LNCaP clone FGC (cell line): ENCODE data around the gene XPO4.

Experiments used
- DNase-seq: peaks from one replicate; pipeline ENCODE4 v3.0.0-alpha.2; 2011; ENCODE audit warnings: low read depth
- H3K4me3 ChIP-seq: 2 replicates; pipeline ENCODE4 v1.5.1; 2011; ENCODE audit warnings: mild to moderate bottlenecking, low read depth, low read length, control low read depth
- TF ChIP-seq, protein P1 (sequence below): IDR thresholded peaks from 2 replicates; pipeline ENCODE4 v1.5.1; 2012; ENCODE audit warnings: mild to moderate bottlenecking; ENCODE audit not compliant: control insufficient read depth, insufficient read depth; ENCODE audit errors: extremely low read depth

The XPO4 gene

DNA sequence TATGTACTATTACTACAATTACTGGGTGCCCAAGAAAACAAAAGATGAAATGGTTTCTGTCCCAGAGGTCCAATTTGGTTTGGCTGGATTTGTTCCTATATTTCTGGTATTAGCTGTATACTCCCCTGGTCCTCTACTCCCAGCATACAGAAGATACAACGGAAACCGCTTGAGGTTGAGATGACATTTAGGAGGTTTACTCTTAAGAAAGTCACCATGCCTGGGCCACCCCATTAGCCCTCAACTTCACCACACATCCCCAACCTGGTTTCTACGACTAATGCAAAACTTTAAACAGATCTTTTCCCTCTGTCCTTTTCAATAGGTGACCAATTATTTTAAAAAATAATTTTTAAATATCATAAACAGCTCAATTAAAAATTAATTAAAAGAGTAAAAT, 82.8 kb downstream of the XPO4 start:
- TF ChIP-seq, protein P1, sequence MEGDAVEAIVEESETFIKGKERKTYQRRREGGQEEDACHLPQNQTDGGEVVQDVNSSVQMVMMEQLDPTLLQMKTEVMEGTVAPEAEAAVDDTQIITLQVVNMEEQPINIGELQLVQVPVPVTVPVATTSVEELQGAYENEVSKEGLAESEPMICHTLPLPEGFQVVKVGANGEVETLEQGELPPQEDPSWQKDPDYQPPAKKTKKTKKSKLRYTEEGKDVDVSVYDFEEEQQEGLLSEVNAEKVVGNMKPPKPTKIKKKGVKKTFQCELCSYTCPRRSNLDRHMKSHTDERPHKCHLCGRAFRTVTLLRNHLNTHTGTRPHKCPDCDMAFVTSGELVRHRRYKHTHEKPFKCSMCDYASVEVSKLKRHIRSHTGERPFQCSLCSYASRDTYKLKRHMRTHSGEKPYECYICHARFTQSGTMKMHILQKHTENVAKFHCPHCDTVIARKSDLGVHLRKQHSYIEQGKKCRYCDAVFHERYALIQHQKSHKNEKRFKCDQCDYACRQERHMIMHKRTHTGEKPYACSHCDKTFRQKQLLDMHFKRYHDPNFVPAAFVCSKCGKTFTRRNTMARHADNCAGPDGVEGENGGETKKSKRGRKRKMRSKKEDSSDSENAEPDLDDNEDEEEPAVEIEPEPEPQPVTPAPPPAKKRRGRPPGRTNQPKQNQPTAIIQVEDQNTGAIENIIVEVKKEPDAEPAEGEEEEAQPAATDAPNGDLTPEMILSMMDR: no peak
- DNase-seq: no peak
- no peak overlapping the region for H3K4me3 ChIP-seq

DNA sequence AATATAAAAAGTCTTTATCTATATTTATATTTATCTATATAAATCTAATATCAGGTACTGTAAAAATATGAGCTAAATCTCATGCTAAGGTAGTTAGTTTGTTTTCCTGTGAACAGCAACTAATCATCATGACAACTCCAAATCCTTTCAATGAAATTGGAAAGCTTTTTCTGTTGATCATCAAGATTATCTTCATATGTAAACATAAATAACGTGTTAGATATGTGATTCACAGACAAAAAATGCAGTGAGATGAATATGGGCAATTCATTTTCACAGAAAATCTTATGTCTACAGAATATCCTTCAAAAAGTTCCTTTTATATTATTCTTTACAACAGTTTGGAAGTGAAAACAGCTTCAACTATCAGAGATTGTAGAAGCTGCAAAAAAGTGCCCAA, 87.1 kb downstream of the XPO4 start:
- H3K4me3 ChIP-seq: no peak overlapping the region
- DNase-seq: no peak
- TF ChIP-seq, protein P1: no peak

DNA sequence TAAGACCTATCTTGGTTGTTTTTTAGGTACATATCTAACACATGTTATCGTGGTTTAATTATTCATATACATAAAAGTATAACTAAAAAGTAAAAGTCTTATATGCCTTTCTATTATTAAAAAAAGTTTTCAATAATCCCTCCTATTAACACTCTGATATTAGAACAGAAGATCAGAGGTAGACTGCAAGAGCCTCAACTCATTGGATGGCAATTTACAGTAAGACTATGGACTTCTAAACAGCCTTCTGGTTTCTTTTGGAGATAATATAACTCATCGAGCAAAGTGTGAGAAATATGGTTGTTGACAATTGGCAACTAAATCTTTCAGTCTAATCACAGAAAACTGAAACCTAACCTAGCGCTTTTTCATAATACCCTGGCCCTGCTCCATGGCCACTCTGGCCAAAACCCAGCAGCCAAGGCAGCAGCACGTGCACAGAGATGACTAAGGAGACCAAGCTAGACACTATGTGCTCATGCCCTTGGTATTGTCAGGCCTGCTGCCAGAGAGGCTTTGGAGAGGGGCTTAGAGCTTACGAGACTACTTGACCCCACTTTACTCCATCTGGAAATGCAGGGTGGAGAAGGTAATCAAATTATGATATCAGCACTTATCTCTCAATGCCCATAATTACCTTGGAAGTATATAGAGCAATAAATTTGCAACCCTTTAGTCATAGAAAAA, 88.2 kb downstream of the XPO4 start:
- DNase-seq: no peak
- TF ChIP-seq, protein P1: no peak
- no peak overlapping the region for H3K4me3 ChIP-seq

GRCh38 chr13:20812890-20813289, 89.7 kb downstream of the XPO4 start:
- TF ChIP-seq, protein P1: no peak
- no peak for DNase-seq
- no peak overlapping the region for H3K4me3 ChIP-seq

- DNase-seq: no peak
- TF ChIP-seq, protein P1: no peak
- no peak overlapping the region for H3K4me3 ChIP-seq
These were observed 91.7 kb downstream of the XPO4 start for GRCh38 chr13:20810808-20811207.

- TF ChIP-seq, protein P1: no peak
- DNase-seq: no peak
These were observed 93.7 kb downstream of the XPO4 start for GRCh38 chr13:20808874-20809273.

More at GRCh38 chr13:20808874-20809273, 93.7 kb downstream of the XPO4 start:
- no peak overlapping the region for H3K4me3 ChIP-seq
